ENCODE data around the gene KYAT1. TPM values are rescaled to one million over a fixed set of nuclear protein-coding genes. Genes with fewer than 3 reads are reported as not detected.
"Not testable (repeated sequence)": the region's sequence is repeated elsewhere in the genome, so short reads cannot be mapped to it uniquely, and the experiment has no call there.

Gene KYAT1
- total RNA-seq, 1 experiment from 2014 or later, result 14.6 TPM

GRCh38 chr9:128845186-128845931, 36.4 kb downstream of the KYAT1 start:
- Histone ChIP-seq H3K4ac (ENCODE audit: low read depth, low read length) (no peak overlapping the region), H3T11ph (ENCODE audit: low read length) (no peak overlapping the region), H4K20me1 (ENCODE audit: control insufficient read depth, insufficient read depth, insufficient read length) (no peaks in the 10 kb centered on the region), H3K23ac (ENCODE audit: insufficient read length, low read depth, low read length) (no peak overlapping the region), H3K79me2 (ENCODE audit: insufficient read depth, low read length) (no peaks in the 10 kb centered on the region), H3K9ac (ENCODE audit: extremely low read depth, insufficient read length, low read length) (no peak overlapping the region), H3K4me1 (ENCODE audit: insufficient read depth, low read length) (no peaks in the 10 kb centered on the region), H4K8ac (replicated peaks; ENCODE audit: insufficient read length, low read depth, low read length) (no peak overlapping the region), H3K4me2 (ENCODE audit: insufficient read depth, insufficient read length, low read length) (no peak overlapping the region), H2AK5ac (ENCODE audit: insufficient read length, low read length) (no peak overlapping the region), H2BK12ac (ENCODE audit: insufficient read length, low read depth, low read length) (no peak overlapping the region), H3K9me3 (ENCODE audit: control insufficient read depth, low read depth, low read length) (no peaks in the 10 kb centered on the region), H3K56ac (ENCODE audit: insufficient read length, low read depth, low read length) (no peak overlapping the region), H2BK5ac (ENCODE audit: insufficient read length, low read length) (no peak overlapping the region), H4K91ac (ENCODE audit: insufficient read length, low read depth, low read length) (no peak overlapping the region), H2BK120ac (ENCODE audit: low read depth, low read length, poor library complexity, severe bottlenecking) (no peak overlapping the region), H2BK20ac (ENCODE audit: low read depth, low read length, poor library complexity, severe bottlenecking) (no peak overlapping the region), H3K14ac (ENCODE audit: insufficient read depth, low read length) (no peak overlapping the region), H3K27me3 (ENCODE audit: insufficient read depth, low read length) (no peaks in the 10 kb centered on the region), H2AFZ (ENCODE audit: low read length) (no peak overlapping the region), H3K79me1 (ENCODE audit: insufficient read depth, low read depth, low read length, poor library complexity, severe bottlenecking) (no peaks in the 10 kb centered on the region), H2BK15ac (ENCODE audit: low read depth, low read length) (no peak overlapping the region), H3K18ac (ENCODE audit: insufficient read length, low read depth, low read length) (no peak overlapping the region), H4K5ac (ENCODE audit: insufficient read length, low read depth, low read length) (no peak overlapping the region), H3K27ac (ENCODE audit: insufficient read length, low read depth, low read length) (no peak overlapping the region), H3K23me2 (ENCODE audit: insufficient read length, low read depth, low read length, poor library complexity, severe bottlenecking) (no peaks in the 10 kb centered on the region)
- Mint-ChIP-seq H3K36me3 (ENCODE audit: insufficient read depth in 1 of 3, low read depth in 3 of 3) (peaks cover 14 to 18% (median 17%) of the 10 kb centered on the region in 3 experiments; a peak in 6 of 7 replicates), H3K9me3 (peaks cover 9% of the 10 kb centered on the region in 2 experiments), H3K4me1 (peaks cover 4 to 5% of the 10 kb centered on the region in 2 experiments; a peak in 2 of 4 replicates), H3K27me3 (ENCODE audit: low read depth) (no peaks in the 10 kb centered on the region), H3K4me3 (no peak overlapping the region), H3K27ac (peak overlapping the region in 1 of 3 experiments; percentile 87; a peak in 2 of 7 replicates)
- peak; percentile 62 for DNase-seq
- TF ChIP-seq, protein P1, sequence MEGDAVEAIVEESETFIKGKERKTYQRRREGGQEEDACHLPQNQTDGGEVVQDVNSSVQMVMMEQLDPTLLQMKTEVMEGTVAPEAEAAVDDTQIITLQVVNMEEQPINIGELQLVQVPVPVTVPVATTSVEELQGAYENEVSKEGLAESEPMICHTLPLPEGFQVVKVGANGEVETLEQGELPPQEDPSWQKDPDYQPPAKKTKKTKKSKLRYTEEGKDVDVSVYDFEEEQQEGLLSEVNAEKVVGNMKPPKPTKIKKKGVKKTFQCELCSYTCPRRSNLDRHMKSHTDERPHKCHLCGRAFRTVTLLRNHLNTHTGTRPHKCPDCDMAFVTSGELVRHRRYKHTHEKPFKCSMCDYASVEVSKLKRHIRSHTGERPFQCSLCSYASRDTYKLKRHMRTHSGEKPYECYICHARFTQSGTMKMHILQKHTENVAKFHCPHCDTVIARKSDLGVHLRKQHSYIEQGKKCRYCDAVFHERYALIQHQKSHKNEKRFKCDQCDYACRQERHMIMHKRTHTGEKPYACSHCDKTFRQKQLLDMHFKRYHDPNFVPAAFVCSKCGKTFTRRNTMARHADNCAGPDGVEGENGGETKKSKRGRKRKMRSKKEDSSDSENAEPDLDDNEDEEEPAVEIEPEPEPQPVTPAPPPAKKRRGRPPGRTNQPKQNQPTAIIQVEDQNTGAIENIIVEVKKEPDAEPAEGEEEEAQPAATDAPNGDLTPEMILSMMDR (conservative IDR thresholded peaks at IDR 0.05), result peak; percentile 47; the same call in 2 of the 3 replicates
- WGBS (ENCODE audit: extremely low coverage, insufficient read length, low lambda C conversion rate), result no CpG with 5 or more reads among the region's 13 CpGs

DNA sequence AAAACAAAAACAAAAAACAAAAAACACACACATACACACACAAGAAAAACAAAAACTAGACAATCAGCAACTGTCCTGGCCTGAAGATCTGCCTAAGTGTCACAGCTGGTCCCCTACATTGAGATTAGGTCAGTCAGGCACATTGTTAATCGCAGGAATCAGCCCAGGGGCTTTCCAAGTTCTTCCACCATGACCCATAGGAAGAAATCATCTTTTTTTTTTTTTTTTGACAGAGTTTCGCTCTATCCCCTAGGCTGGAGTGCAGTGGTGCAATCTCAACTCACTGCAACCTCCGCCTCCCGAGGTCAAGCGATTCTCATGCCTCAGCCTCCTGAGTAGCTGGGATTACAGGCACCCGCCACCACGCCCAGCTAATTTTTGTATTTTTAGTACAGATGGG, 38.6 kb downstream of the KYAT1 start:
- H3K27ac ChIP-seq (ENCODE audit: insufficient read length, low read depth, low read length); H4K5ac ChIP-seq (ENCODE audit: insufficient read length, low read depth, low read length); H3K4me2 ChIP-seq (ENCODE audit: insufficient read depth, insufficient read length, low read length); H3K18ac ChIP-seq (ENCODE audit: insufficient read length, low read depth, low read length); H2BK5ac ChIP-seq (ENCODE audit: insufficient read length, low read length); H2AK5ac ChIP-seq (ENCODE audit: insufficient read length, low read length); H3K9ac ChIP-seq (ENCODE audit: extremely low read depth, insufficient read length, low read length); DNase-seq; H3K27ac Mint-ChIP-seq; H3K4me3 Mint-ChIP-seq; H3K4me1 ChIP-seq (ENCODE audit: insufficient read depth, low read length); H4K8ac ChIP-seq (replicated peaks; ENCODE audit: insufficient read length, low read depth, low read length); H3T11ph ChIP-seq (ENCODE audit: low read length); H2BK12ac ChIP-seq (ENCODE audit: insufficient read length, low read depth, low read length); H2BK15ac ChIP-seq (ENCODE audit: low read depth, low read length); H3K79me2 ChIP-seq (ENCODE audit: insufficient read depth, low read length); H3K23me2 ChIP-seq (ENCODE audit: insufficient read length, low read depth, low read length, poor library complexity, severe bottlenecking); H2AFZ ChIP-seq (ENCODE audit: low read length); H3K14ac ChIP-seq (ENCODE audit: insufficient read depth, low read length); H3K23ac ChIP-seq (ENCODE audit: insufficient read length, low read depth, low read length); H3K56ac ChIP-seq (ENCODE audit: insufficient read length, low read depth, low read length); H3K9me3 Mint-ChIP-seq; H2BK120ac ChIP-seq (ENCODE audit: low read depth, low read length, poor library complexity, severe bottlenecking); H4K20me1 ChIP-seq (ENCODE audit: control insufficient read depth, insufficient read depth, insufficient read length); H2BK20ac ChIP-seq (ENCODE audit: low read depth, low read length, poor library complexity, severe bottlenecking); H3K27me3 ChIP-seq (ENCODE audit: insufficient read depth, low read length); H4K91ac ChIP-seq (ENCODE audit: insufficient read length, low read depth, low read length); H3K4me1 Mint-ChIP-seq; H3K9me3 ChIP-seq (ENCODE audit: control insufficient read depth, low read depth, low read length); H3K4ac ChIP-seq (ENCODE audit: low read depth, low read length); H3K27me3 Mint-ChIP-seq (ENCODE audit: low read depth); H3K79me1 ChIP-seq (ENCODE audit: insufficient read depth, low read depth, low read length, poor library complexity, severe bottlenecking): not testable (repeated sequence)
- peaks cover 8 to 21% (median 10%) of the 10 kb centered on the region in 3 experiments; a peak in 5 of 7 replicates for H3K36me3 Mint-ChIP-seq (ENCODE audit: insufficient read depth in 1 of 3, low read depth in 3 of 3)
- WGBS (ENCODE audit: extremely low coverage, insufficient read length, low lambda C conversion rate), result no CpG with 5 or more reads among the region's 7 CpGs
